Stimulated activated CD8-positive, alpha-beta memory T cell treated with anti-CD3 and anti-CD28 coated beads, Interleukin-4, amount 100 ng/mL, for 24 hours (primary cell): ENCODE data around the gene MDGA2.
"Not testable (repeated sequence)": the region's sequence is repeated elsewhere in the genome, so short reads cannot be mapped to it uniquely, and the experiment has no call there.

ENCODE experiments used
- DNase-seq: peaks from one replicate; pipeline ENCODE4 v3.0.0-alpha.2; 2020; ENCODE audit warnings: low read depth

The MDGA2 gene

GRCh38 chr14:47226877-47227520, 448.4 kb downstream of the MDGA2 start:
- no peak for DNase-seq

DNA sequence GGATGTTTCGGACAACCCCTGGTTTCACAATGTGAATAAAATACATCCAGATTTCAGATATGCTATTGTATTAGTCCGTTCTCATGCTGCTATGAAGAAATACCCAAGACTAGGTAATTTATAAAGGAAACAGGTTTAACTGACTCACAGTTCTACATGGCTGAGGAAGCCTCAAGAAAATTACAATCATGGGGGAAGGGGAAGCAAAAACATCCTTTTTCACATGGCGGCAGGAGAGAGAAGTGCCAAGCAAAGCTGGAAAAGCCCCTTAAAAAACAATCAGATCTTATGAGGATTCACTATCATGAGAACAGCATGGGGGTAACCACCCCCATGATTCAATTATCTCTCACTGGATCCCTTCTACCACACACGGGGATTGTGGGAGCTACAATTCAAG, 451.7 kb downstream of the MDGA2 start:
- no peak for DNase-seq

DNA sequence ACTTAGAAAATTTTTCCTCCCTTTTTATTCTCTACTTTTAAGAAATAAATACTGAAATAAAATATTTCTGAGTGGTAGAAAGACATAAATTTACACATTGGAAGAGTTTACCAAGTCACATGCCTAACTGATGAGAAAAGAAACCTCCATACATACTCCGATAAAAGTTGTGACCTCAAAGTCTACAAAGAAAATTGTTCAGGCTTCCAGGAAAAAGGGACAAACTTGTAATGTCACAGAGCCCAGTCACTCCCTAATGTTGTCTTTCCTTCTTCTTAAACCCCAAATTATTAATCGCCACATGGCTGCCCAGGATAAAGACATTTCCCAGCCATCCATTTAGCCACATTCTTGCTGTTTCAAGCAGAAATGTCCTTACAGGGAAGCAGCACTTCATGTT, 455.3 kb downstream of the MDGA2 start:
- DNase-seq, result no peak

DNA sequence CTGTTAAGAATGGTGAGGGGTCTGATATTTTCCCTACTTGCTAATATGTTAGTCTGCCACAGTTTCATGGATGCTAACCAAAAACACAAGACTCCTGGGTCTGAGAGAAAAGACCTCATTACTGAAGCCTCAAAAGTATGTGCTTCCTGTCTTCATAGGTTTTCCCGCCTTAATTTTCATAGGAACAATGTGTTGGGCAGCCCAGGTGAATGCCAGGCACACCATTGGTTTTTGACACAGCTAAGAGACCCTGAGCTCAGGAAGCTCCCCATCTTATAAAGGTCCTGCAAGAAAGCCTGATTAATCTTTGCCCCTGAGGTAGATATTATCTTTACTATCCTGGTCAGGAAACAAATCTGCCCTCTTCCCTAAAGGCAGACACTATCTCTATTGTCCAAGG, 464.1 kb downstream of the MDGA2 start:
- no peak for DNase-seq

DNA sequence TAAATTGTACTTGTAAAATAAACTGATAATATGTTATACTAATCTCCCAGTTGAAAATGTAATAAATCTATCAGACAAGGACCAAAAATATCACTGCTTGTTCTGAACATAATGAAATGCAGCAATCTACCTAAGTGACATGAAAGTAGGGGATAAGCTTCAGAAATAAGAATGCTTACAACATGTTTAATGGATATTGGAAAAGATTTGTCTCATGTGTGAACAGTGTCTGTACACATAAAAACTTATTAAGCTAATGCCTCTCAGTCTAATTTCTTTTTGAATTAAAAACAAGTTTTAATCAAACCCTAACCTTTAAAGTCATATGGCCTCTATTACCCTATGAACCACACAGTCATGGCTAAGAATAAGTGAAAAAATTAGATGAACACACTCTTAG, 465.3 kb downstream of the MDGA2 start:
- DNase-seq, result no peak

DNA sequence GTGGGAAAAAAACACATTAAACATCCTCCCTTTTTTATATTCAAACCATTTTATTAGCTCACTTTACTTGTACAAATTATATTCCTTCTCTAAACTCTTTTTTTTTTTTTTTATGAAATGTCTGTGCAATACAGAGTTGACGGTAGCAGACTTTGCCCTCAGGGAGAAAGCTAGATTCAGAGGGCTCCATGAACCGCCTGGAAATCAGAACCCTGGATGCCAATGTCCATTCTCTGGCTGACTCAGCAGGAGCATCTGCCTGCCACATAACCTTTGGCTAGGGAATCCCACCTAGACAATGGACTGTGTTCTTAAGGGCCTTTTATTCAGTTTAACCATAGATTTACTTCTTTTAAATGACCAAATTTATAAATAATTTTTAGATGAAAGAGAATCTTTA, 467.0 kb downstream of the MDGA2 start:
- no peak for DNase-seq

DNA sequence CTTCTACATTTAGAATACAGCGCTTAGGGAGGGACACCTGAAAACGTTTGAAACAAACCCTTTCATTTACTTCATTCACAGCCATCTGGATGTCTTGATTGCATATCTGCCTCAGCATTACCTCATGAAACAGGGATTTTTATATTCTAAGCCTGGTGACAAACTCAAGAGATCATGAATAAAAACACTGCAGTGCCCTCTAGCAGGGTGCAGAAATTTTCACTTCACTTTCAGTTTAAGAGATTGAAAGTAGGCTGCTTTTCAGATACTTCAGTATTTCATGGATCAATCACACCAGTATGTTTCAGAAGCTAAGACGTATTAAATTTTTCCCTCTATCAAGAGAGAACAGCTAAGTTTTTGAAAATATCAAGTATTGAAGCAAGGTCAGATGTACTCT, 467.8 kb downstream of the MDGA2 start:
- no peak for DNase-seq

GRCh38 chr14:47200740-47201139, 474.7 kb downstream of the MDGA2 start:
- no peak for DNase-seq

- DNase-seq, result no peak
These were observed 479.8 kb downstream of the MDGA2 start for GRCh38 chr14:47195582-47195981.

- no peak for DNase-seq
These were observed 481.4 kb downstream of the MDGA2 start for GRCh38 chr14:47194055-47194454.

DNA sequence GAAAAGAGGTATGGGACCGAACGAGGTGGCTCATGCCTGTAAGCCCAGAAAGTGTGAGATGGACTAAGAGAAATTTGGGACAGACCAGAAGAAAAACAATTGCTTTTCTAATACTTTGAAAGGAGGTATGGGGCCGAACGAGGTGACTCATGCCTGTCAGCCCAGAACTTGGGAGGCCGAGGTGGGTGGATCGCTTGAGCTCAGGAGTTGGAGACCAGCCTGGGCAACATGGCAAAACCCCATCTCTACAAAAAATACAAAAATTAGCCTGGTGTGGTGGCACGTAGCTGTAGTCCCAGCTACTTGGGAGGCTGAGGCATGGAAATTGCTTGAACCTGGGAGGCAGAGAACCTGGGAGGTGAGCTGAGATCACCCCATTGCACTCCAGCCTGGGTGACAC, 483.2 kb downstream of the MDGA2 start:
- DNase-seq, result not testable (repeated sequence)

DNA sequence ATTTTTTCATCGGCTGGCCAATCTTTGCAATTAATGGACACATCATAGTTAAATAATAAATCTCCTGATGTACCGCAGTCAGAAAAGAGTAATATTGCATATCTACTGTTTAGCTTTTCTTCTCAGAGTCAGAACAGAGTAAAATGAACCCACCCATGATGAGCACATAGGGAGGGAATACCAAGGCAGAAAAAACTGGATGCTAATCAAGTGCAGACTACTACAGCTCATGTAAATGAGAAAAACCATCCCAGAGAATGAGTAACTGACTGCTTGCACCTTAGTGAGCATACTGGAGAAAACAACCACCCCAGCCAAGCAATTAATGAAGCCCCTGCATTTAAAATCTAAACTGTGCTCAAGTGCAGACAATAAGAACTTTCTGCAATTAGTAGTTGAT, 483.7 kb downstream of the MDGA2 start:
- DNase-seq, result no peak

- DNase-seq, result no peak
These were observed 485.4 kb downstream of the MDGA2 start for GRCh38 chr14:47189911-47190484.

DNA sequence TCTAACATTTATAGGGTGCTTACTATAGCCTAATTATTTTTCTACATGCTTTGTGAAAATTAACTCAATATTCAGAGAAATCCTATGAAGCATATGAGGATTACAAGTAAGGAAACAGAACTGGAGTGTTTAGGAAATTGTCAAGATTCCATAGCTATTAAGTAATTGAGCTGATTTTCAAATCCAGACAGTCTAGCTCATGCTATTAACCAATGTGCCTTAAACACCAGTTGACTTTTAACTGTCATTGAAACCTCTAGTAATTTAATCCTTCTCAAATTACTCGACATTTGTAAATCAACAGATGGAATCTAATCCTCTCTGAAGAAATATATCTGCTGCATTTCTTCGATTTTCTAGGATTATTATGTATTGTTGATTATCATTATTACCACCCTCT, 488.9 kb downstream of the MDGA2 start:
- DNase-seq, result no peak

DNA sequence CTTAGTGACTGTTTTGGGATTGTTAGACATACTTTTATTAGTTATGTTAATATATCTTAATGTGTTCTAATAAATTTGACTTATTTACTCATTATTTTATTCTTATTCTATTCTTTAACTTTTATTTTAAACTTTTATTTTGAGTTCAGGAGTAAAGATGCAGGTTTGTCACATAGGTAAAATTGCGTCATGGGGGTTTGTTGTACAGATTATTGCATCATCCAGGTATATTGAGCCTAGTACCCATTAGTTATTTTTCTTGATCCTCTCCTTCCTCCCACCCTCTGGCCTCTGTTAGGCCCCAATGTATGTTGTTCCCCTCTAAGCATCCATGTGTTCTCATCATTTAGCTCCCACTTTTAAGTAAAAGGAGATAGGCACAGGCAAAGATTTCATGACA, 495.5 kb downstream of the MDGA2 start:
- no peak for DNase-seq

- DNase-seq, result not testable (repeated sequence)
These were observed 503.5 kb downstream of the MDGA2 start for GRCh38 chr14:47171896-47172295.

- no peak for DNase-seq
These were observed 508.0 kb downstream of the MDGA2 start for GRCh38 chr14:47167402-47167801.

- no peak for DNase-seq
These were observed 520.0 kb downstream of the MDGA2 start for GRCh38 chr14:47155395-47155794.

DNA sequence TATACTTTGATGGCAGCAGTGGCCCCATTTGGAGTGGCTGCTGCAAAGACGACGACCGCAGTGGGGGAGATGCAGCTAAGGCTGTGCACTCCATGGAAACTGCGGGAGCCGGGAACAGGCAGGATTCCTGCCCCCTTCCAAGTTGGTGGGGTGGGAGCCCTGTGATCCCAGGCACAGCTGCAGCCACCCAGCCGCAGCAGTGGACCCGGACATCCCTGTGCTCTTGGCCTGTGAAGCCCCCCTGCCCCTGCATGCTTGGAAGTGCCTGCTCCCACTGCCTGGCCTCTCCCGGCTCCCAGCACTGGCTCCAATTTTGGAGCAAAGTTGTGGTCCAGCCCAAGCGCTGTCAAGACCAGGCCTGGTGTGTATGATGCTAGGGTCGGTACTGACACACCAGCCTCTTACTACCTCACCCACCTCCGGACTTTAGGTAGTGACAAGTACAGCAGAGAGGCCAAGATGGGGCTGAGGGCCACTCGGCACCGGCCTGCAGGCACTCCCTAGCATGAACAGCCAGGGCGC, 521.1 kb downstream of the MDGA2 start:
- DNase-seq, result no peak

DNA sequence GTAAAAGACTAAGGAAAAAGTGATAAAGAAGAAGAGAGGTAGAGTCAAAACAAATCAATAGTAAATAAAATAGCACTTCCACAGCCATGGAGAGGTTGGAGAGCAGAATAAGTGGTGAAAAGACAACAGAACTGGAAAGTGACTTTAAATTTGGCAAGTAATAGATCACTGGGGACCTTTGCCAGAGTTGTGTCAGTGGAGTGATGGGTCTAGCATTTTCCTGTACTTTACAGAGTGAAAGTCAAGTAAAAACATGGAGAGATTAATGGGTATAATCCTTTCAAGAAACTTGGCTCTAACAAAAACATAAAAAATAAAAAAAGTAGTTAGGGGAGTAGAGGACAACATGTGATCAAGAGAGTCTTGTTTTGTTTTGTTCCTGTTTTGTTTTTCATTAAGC, 521.7 kb downstream of the MDGA2 start:
- no peak for DNase-seq

- no peak for DNase-seq
These were observed 525.1 kb downstream of the MDGA2 start for GRCh38 chr14:47150267-47150666.

- no peak for DNase-seq
These were observed 526.1 kb downstream of the MDGA2 start for GRCh38 chr14:47149326-47149725.

DNA sequence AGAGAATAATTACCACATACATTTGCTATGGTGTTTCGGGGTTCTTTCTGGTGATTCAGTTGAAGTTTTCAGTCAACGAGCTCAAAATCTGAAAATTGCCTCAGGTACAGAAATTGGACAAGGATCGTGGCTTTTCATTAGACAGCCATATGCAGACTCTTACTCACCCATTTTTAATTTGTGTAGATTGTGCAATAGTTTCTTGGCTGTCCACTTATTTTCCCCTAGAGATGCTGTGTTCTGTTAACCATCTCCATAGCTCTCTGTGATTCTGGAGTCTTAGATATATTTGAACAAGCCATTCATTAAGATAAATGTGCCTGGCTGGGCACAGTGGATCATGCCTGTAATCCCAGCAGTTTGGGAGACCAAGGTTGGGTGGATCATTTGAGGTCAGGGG, 526.7 kb downstream of the MDGA2 start:
- no peak for DNase-seq

GRCh38 chr14:47120645-47121044, 554.8 kb downstream of the MDGA2 start:
- no peak for DNase-seq
